Hematopoietic multipotent progenitor cell treated with erythropoietin and hydrocortisone succinate and interleukin-3 and kit ligand, for 6 days (in vitro differentiated cells): Measurements from ENCODE around the gene PRR33.
A peak's percentile ranks its signal among the peaks of the same experiment; 100 is the strongest.
"Not testable (repeated sequence)": the region's sequence is repeated elsewhere in the genome, so short reads cannot be mapped to it uniquely, and the experiment has no call there.

Experiments
- DNase-seq: peaks from one replicate; pipeline ENCODE4 v3.0.0-alpha.2; 2015

PRR33 gene

GRCh38 chr11:1888811-1889210 is 2.9 kb downstream of the PRR33 start:
- DNase-seq = no peak

GRCh38 chr11:1888347-1888753 is 3.3 kb downstream of the PRR33 start:
- DNase-seq = no peak

- DNase-seq = no peak
These were observed 4.0 kb downstream of the PRR33 start for GRCh38 chr11:1887451-1888346.

GRCh38 chr11:1886551-1886950 is 5.1 kb downstream of the PRR33 start:
- DNase-seq = not testable (repeated sequence)

DNA sequence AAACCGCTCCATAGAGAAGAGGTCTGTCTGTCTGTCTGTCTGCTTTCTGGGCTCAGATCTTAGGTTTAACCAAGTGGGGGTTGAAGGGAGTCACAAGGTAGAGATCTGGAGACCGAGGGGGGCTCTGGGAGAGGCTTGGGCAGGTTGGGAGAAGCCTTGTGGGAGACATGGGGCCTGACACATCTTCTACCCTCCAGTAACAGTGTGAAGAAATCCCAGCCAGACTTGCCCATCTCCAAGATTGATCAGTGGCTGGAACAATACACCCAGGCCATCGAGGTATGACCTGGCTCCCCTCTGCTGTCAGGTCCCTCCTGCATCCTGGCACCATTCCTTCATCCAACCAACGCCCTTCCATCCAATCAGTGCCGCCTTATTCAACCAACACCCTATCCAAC is 7.4 kb downstream of the PRR33 start:
- no peak for DNase-seq

DNA sequence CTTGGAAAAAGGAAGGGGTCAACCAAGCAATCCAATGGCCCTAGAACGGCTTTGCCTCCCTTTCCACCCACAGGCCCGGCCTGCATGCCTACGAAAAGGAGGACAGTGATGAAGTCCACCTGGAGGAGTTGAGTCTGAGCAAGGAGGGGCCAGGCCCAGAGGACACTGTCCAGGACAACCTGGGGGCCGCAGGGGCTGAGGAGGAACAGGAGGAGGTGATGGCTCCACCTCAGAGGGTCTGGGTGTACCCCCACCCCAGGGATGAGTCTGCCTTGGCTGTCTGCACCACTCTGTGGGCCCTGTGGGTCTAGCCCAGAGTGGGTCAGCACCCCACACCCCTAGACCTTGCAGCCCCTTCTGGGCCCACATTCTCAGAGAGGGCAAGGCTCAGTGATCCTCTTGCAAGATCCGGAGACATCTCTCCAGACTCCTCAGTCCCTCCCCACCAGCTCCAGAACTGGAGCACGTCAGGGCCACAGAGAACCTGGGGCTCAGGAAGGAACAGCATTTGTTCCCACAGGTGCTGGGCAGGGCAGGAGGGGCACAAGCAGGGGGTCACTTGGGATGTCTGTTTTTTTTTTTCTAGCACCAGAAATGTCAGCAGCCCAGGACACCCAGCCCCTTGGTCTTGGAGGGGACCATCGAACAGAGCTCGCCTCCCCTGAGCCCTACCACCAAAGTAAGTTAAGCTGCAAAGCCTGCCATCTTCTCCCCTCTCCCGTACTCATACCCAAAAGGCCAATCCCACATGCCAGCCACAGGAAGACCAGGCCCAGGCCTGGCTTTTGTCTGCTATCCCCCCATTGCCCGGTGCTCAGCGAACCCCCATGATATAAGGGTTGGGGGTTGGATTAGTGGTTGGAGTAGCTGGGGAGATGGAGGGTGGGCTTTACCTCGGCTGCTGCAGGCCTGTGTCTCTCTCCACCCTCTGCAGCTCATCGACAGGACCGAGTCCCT is 8.1 kb downstream of the PRR33 start:
- no peak for DNase-seq

DNA sequence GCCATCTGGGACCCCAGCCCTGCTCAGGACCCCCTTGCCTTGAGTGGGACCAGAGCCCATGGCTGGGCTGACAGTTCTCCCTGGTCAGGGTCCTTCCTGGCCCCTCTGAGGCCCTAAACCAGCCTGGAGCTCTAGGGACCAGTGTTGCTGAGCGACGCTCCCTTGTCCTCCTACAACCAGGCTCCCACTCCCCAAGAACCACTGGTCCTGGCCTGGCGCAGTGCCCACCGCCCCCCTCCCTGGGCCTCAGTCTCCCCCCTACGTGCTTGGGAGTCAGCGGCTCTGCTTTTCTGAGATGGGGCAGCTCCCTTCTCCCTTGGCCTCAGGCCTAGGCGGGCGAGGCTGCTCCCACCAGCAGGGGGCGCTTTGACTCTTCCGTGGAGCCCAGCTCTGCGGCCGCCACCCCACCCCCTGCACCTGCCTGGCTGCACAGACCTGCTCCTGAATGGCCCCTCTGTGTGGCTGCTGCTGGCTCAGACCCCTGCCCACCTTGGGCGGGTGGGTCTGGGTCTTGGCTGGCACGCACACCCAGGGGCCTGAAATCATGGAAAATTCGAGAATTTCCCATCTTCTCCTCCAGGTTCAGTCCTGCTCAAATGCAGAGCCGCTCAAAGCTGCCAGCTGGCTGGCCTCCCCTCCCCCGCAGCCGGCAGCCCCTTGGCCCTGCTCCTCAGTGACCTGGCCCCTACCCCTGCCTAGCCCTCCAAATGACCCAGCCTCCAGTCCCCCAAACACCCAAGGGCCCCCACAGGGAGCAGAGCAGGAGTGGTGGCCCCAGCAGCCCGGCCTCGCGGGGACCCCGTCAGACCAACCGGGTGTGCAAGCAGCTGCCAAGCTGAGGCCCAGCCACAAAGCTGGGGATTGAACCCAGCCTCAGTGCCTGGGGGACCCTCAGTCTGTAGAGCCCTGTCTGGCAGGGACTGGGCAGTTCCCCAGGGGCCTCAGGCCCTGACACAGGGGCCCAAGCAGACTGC is 9.1 kb downstream of the PRR33 start:
- DNase-seq = peak; percentile 86

GRCh38 chr11:1881442-1882264 is 10.0 kb downstream of the PRR33 start:
- no peak for DNase-seq

DNA sequence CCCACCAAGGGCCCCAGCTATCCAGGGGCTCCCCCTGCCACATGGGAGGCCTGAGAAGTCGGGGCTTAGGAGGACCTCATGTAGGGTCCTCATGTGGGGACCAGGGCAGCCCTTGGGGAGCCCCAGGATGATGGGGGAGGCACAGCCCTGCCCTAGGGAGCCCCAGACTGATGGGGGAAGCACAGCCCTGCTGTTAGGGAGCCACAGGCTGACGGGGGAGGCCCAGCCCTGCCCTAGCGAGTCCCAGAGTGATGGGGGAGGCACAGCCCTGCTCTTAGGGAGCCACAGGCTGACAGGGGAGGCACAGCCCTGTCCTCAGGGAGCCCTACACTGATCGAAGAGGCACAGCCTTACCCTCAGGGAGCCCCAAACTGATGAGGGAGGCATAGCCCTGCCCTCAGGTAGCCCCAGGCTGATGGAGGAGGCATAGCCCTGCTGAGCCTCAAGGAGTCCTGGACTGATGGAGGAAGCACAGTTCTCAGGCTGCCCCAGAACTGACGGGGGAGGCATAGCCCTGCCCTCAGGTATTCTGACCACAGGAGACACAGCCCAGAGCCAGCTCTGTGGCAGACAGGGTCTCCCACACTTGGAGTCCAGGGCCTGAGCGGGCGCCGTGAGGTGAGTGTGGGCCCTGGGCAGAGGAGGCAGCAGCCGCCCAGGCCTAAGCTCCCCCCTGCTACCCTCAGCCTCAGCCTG is 10.8 kb downstream of the PRR33 start:
- no peak for DNase-seq

- DNase-seq = no peak
These were observed 11.6 kb downstream of the PRR33 start for GRCh38 chr11:1879941-1880720.

GRCh38 chr11:1879342-1879940 is 12.3 kb downstream of the PRR33 start:
- no peak for DNase-seq

GRCh38 chr11:1878137-1879031 is 13.3 kb downstream of the PRR33 start:
- no peak for DNase-seq

DNA sequence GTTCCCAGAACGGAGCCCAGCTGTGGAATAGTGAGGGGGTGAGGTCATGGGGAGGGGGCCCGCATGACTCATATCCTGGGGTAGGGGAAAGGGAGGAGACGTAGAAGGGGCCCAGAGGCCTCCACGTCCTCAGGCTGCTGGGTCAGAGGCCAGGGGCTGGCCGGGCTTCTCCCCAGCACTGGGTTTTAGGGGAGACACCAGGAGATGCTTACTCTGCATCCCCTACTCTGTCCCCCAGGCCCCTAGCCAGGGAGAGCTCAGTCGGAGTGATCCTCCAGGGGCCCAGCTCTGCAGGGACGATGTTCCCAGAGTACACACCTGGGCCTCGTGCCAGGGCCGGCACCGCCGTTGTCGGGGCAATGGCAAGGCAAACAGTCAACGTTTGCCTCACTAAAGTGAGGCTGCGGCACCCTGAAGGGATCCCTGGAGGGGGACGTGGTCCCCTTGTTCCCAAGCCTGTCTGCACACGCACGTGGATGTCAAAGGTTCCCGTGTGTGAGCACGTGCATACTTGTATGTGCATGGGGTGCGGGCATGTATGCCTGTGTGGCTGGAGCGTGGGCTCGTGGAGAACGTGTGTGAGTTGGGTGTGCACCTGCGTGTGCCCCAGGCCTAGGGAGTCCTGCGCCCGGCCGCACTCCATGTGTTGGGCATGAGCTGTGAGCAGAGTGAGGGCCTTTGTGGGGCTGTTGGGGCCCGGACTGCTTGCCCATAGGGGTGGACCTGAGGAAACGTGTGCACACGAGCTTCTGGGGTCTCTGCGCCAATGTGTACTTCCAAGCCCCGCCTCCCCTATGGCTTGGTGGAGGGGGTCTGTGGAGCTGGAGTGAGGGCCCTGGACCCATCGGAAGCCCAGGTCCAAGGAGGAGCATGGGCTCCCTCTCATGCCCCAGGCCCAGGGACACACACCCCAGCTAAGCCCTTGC is 14.2 kb downstream of the PRR33 start:
- DNase-seq = no peak

GRCh38 chr11:1876361-1877063 is 15.2 kb downstream of the PRR33 start:
- peak; percentile 53 for DNase-seq

- not testable (repeated sequence) for DNase-seq
These were observed 15.8 kb downstream of the PRR33 start for GRCh38 chr11:1875851-1876301.

DNA sequence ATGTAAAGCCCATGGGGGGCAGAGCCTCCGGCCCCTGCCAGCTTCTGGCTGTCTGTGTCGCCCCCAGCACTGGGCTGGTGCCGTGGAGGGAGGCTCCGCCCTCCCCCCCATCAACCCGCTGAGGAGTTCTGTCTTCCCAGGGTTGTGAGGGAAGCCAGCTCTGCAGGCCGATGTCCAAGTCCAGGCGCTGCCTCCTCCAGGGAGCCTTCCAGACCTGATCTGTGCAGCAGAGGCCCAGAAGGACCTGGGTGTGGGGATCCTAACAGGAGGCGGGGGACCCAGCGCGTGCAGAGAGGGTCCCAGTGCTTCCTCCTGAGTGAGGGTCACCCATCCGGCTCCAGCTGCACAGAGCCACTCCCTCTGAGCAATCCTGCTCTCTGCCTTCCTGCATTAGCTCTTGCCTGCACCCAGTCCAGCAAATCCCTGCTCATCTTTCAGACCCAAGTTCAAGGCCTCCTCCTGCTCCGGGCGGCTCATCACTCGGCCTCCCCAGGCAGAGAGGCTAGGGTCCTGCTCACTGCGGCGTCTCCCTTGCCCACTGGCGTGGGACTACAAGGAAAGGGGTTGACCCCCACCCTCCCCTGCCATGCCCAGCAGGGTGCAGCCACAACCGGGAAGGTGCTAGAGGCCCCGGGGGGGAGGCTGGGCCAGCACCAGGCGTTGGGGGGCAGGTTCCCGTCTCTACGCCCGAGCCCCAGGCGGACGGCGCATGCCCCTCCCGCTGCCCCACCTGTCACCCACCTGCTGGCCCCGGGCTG is 16.4 kb downstream of the PRR33 start:
- DNase-seq = no peak
